ENCODE measurements around the gene ATP2A1.

The ATP2A1 gene

GRCh38 chr16:28836761-28837064, 41.6 kb upstream of the ATP2A1 start:
- DNase-seq (ENCODE audit: insufficient read length, low spot score) (no peak), FAIRE-seq (no peak)
- TF ChIP-seq CTCF (IDR thresholded peaks at IDR 0.05; ENCODE audit: insufficient read depth, missing control alignments), result no peak

GRCh38 chr16:28837672-28838557, 40.4 kb upstream of the ATP2A1 start:
- no peak for DNase-seq (ENCODE audit: insufficient read length, low spot score)
- no peak for TF ChIP-seq CTCF (IDR thresholded peaks at IDR 0.05; ENCODE audit: insufficient read depth, missing control alignments)
- no peak for FAIRE-seq

GRCh38 chr16:28838558-28838918, 39.8 kb upstream of the ATP2A1 start:
- DNase-seq (ENCODE audit: insufficient read length, low spot score), result no peak
- TF ChIP-seq CTCF (IDR thresholded peaks at IDR 0.05; ENCODE audit: insufficient read depth, missing control alignments), result no peak
- FAIRE-seq, result no peak

GRCh38 chr16:28839004-28839639, 39.2 kb upstream of the ATP2A1 start:
- DNase-seq (ENCODE audit: insufficient read length, low spot score), result no peak
- no peak for TF ChIP-seq CTCF (IDR thresholded peaks at IDR 0.05; ENCODE audit: insufficient read depth, missing control alignments)
- no peak for FAIRE-seq

GRCh38 chr16:28839899-28840298, 38.4 kb upstream of the ATP2A1 start:
- FAIRE-seq, result no peak
- TF ChIP-seq CTCF (IDR thresholded peaks at IDR 0.05; ENCODE audit: insufficient read depth, missing control alignments), result no peak
- DNase-seq (ENCODE audit: insufficient read length, low spot score), result no peak

- DNase-seq (ENCODE audit: insufficient read length, low spot score) (no peak), FAIRE-seq (no peak)
- TF ChIP-seq CTCF (IDR thresholded peaks at IDR 0.05; ENCODE audit: insufficient read depth, missing control alignments), result no peak
These were observed 35.6 kb upstream of the ATP2A1 start for GRCh38 chr16:28842696-28843095.

GRCh38 chr16:28843766-28844165, 34.5 kb upstream of the ATP2A1 start:
- TF ChIP-seq CTCF (IDR thresholded peaks at IDR 0.05; ENCODE audit: insufficient read depth, missing control alignments), result no peak
- no peak for FAIRE-seq
- DNase-seq (ENCODE audit: insufficient read length, low spot score), result no peak

Measured in D721Med (cell line).